Kidney (tissue), 14 donors: ENCODE data around the gene XPO6. TPM values are rescaled to one million over a fixed set of nuclear protein-coding genes. Genes with fewer than 3 reads are reported as not detected.

Experiments
- DNase-seq, 5 donors: peaks; one replicate each; pipeline ENCODE4 v3.0.0-alpha.2; 2013 to 2020
- FAIRE-seq: peaks from 2 replicates; lab custom pipeline; 2012; peaks lifted over from hg19 to GRCh38; lab: Jason Lieb, UNC
- H3K27ac ChIP-seq, 2 donors: one replicate each; pipeline ENCODE4 v1.7.0; 2013; ENCODE audit warnings: low read depth in 2 of 2, low read length in 2 of 2, inconsistent platforms in 1 of 2
- H3K27me3 ChIP-seq: one replicate; pipeline ENCODE4 v1.7.1; 2013; ENCODE audit warnings: low read length, inconsistent platforms; ENCODE audit not compliant: control insufficient read depth, insufficient read depth
- H3K36me3 ChIP-seq, 3 donors: one replicate each; pipeline versions ENCODE4 v1.7.0 to v1.7.1; 2013; ENCODE audit warnings: low read length in 3 of 3, control low read depth in 1 of 3, inconsistent platforms in 1 of 3; ENCODE audit not compliant: insufficient read depth in 3 of 3, control insufficient read depth in 2 of 3
- H3K4me1 ChIP-seq, 3 donors: one replicate each; pipeline versions ENCODE4 v1.7.0 to v1.7.1; 2013; ENCODE audit warnings: low read length in 3 of 3, inconsistent platforms in 1 of 3, low read depth in 1 of 3; ENCODE audit not compliant: control insufficient read depth in 2 of 3, insufficient read depth in 2 of 3
- H3K4me3 ChIP-seq, 3 donors: one replicate each; pipeline versions ENCODE4 v1.7.0 to v1.8.1; 2013; ENCODE audit warnings: low read length in 3 of 3, control low read depth in 1 of 3, inconsistent platforms in 1 of 3
- H3K9ac ChIP-seq, 3 donors: one replicate each; pipeline versions ENCODE4 v1.7.0 to v1.7.1; 2013; ENCODE audit warnings: low read length in 3 of 3, control low read depth in 1 of 3, inconsistent platforms in 1 of 3
- H3K9me3 ChIP-seq, 3 donors: one replicate each; pipeline versions ENCODE4 v1.7.0 to v1.7.1; 2013; ENCODE audit warnings: low read length in 3 of 3, control low read depth in 1 of 3, inconsistent platforms in 1 of 3; ENCODE audit not compliant: control insufficient read depth in 2 of 3, insufficient read depth in 1 of 3
- intact Hi-C: fragments of 100-400 bp; cut with DNase I; formaldehyde crosslinking; loops from one replicate; pipeline ENCODE4 v1.11.1; 2022
- polyA plus RNA-seq: library from polyadenylated mRNA; stranded (reverse); fragments of 350-450 nt; fragmentation: Illumina TruSeq; extraction: RNeasy Lipid Tissue Mini Kit (QIAGEN cat#74804); gene quantifications from one replicate; pipeline ENCODE4 v1.2.3, GENCODE V29; 2014; ENCODE audit warnings: low read depth, low replicate concordance; ENCODE audit not compliant: insufficient read depth
- total RNA-seq: library from RNA; stranded (reverse); fragmentation: NEBNext Ultra II Directional; extraction: Animal tissue kit (Norgen Biotek cat#: 25700); gene quantifications from one replicate; pipeline ENCODE4 v1.2.1, GENCODE V29; 2021
- TF ChIP-seq, protein P1 (sequence below): IDR thresholded peaks from 3 replicates; pipeline ENCODE4 v1.5.1; 2012; ENCODE audit warnings: mild to moderate bottlenecking, moderate library complexity, borderline replicate concordance; ENCODE audit not compliant: insufficient read depth; ENCODE audit errors: extremely low read depth
- donor health status: control.
- donor health status: control.
- donor health status: control.
- donor health status: control.
- donor health status: control.
- donor health status: DM: yes; HTN: yes; CAD: no.
- donor health status: Normal renal cell carcinoma (clear cell type).

The XPO6 gene
- total and polyA plus RNA-seq, 2 donors from 2014 or later: 57.2 to 98.8 TPM

DNA sequence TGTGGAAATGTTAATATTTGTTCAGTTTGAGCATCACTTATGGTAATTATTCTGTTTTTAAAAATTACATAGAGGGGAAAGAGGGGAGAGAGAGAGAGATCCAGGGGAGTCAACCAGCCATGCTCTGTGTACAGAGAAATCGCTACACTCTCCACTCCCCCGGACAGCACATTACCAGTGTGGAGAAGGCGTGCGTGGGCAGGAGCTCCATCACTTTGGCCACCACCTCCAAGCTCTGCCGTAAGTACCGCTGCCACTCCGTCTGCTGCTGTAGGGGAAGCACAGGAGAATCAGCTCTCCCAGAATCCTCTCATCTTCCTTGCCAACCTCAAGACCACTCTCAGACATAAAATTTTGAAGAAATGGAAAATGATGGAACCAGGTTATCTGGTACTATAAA, 78.1 kb downstream of the XPO6 start:
- DNase-seq (no peak), FAIRE-seq (no peak)
- Histone ChIP-seq H3K9me3 (no peaks in the 10 kb centered on the region), H3K27me3 (no peaks in the 10 kb centered on the region), H3K36me3 (peaks cover 4 to 45% (median 25%) of the 10 kb centered on the region in 3 donors), H3K9ac (no peak overlapping the region), H3K4me1 (peaks cover 0 to 4% (median 0%) of the 10 kb centered on the region in 3 donors), H3K4me3 (no peak overlapping the region), H3K27ac (no peak overlapping the region)
- intact Hi-C loops: no loop called here
- TF ChIP-seq, protein P1, sequence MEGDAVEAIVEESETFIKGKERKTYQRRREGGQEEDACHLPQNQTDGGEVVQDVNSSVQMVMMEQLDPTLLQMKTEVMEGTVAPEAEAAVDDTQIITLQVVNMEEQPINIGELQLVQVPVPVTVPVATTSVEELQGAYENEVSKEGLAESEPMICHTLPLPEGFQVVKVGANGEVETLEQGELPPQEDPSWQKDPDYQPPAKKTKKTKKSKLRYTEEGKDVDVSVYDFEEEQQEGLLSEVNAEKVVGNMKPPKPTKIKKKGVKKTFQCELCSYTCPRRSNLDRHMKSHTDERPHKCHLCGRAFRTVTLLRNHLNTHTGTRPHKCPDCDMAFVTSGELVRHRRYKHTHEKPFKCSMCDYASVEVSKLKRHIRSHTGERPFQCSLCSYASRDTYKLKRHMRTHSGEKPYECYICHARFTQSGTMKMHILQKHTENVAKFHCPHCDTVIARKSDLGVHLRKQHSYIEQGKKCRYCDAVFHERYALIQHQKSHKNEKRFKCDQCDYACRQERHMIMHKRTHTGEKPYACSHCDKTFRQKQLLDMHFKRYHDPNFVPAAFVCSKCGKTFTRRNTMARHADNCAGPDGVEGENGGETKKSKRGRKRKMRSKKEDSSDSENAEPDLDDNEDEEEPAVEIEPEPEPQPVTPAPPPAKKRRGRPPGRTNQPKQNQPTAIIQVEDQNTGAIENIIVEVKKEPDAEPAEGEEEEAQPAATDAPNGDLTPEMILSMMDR: no peak

- FAIRE-seq (no peak), DNase-seq (no peak)
- intact Hi-C loops: no loop called here
- Histone ChIP-seq H3K27me3 (no peaks in the 10 kb centered on the region), H3K4me1 (peaks cover 0 to 4% (median 0%) of the 10 kb centered on the region in 3 donors), H3K27ac (no peak overlapping the region), H3K9me3 (no peaks in the 10 kb centered on the region), H3K4me3 (no peak overlapping the region), H3K36me3 (peaks cover 6 to 48% (median 31%) of the 10 kb centered on the region in 3 donors), H3K9ac (no peak overlapping the region)
- TF ChIP-seq, protein P1: no peak
Observed at GRCh38 chr16:28131743-28132393, 79.9 kb downstream of the XPO6 start.

DNA sequence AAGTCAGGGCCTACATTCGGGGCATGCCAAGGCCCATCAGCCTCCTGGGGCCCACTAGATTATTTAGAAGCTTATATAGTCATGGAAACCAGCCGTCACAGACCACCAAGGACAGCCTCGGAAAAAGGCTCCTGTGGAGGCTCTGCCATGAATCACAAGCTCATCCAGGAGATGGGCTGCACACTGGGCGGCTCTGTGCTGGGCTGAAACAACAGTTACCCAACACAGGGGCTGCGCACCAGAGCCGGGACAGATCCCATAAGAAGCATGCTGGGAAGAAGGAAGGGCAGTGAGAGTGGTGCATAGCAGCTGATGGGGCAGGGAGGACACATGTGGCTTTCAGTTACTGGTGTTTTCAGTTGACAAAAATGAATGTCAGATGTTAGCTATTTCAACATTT, 80.6 kb downstream of the XPO6 start:
- TF ChIP-seq, protein P1: no peak
- H3K9ac ChIP-seq: no peak overlapping the region
- peaks cover 6 to 48% (median 33%) of the 10 kb centered on the region in 3 donors for H3K36me3 ChIP-seq
- FAIRE-seq (no peak), DNase-seq (no peak)
- no peak overlapping the region for H3K27ac ChIP-seq
- H3K9me3 ChIP-seq: no peaks in the 10 kb centered on the region
- intact Hi-C loops: no loop called here
- no peaks in the 10 kb centered on the region for H3K27me3 ChIP-seq
- H3K4me1 ChIP-seq: peaks cover 0 to 4% (median 0%) of the 10 kb centered on the region in 3 donors
- no peak overlapping the region for H3K4me3 ChIP-seq
